Stimulated activated CD8-positive, alpha-beta memory T cell treated with anti-CD3 and anti-CD28 coated beads, Interleukin-4, amount 100 ng/mL, for 4 hours (primary cell): ENCODE measurements around the gene CLIC2.
"Not testable (repeated sequence)": the region's sequence is repeated elsewhere in the genome, so short reads cannot be mapped to it uniquely, and the experiment has no call there.

Experiments
- DNase-seq, 2 donors: peaks; one replicate each; pipeline ENCODE4 v3.0.0-alpha.2; 2020; ENCODE audit warnings: low read depth in 2 of 2, low spot score in 1 of 2

CLIC2 gene

DNA sequence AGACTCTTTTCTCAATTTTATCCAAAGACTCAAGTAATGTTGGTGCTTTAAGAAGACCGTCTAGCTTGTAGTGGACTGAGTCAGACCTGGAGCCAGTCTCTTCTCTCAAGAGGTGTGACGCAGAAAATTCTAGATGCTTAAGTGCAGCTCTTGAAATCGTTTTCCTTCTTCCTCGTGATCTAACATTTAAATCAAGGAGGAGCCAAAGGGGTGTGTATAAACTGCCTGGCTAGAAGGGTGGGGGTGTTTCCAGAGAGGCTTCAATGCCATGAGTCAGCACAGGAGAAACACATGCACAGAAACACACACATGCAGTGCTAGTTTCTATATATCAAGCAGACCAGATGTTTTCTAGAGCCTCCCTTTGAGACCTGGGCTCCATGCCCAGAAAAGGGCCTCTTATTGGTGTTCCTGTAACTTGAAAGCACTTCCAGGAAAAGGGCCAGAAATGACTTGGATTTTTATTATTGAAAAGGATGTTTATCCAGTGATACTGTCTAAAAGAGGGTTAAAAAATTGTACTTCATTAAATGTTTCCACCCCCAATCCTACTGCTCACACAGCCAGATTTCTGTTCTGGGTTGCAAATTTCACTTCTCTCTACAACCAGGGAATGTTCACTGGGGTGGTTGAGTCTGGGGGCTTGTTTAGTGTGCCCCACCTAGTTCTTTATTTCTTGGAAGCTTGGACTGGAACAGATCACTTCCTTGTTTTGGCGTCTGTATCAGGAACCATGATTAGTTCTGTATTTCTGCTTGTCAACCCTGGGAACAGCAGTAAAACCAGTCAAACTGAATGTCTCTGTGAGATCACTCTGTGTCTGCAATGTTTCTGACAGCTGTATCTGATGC, at the start of gene CLIC2:
Gene CLIC2, minus strand, starts transcription at position 129 of the 851 bp plus-strand sequence. CDS start 187 bp downstream, outside the sequence.
- no peak for DNase-seq

DNA sequence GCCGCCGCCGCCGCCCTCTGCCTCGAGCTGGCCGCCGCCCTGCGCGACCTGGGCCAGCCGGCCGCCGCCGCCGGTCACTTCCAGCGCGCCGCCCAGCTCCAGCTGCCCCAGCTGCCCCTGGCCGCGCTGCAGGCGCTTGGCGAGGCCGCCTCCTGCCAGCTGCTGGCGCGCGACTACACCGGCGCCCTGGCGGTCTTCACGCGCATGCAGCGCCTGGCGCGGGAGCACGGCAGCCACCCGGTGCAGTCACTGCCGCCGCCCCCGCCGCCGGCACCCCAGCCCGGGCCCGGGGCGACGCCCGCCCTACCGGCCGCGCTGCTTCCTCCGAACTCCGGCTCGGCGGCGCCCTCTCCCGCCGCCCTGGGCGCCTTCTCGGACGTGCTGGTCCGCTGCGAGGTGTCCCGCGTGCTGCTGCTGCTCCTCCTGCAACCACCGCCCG, 48.1 kb upstream of the CLIC2 start:
- not testable (repeated sequence) for DNase-seq

DNA sequence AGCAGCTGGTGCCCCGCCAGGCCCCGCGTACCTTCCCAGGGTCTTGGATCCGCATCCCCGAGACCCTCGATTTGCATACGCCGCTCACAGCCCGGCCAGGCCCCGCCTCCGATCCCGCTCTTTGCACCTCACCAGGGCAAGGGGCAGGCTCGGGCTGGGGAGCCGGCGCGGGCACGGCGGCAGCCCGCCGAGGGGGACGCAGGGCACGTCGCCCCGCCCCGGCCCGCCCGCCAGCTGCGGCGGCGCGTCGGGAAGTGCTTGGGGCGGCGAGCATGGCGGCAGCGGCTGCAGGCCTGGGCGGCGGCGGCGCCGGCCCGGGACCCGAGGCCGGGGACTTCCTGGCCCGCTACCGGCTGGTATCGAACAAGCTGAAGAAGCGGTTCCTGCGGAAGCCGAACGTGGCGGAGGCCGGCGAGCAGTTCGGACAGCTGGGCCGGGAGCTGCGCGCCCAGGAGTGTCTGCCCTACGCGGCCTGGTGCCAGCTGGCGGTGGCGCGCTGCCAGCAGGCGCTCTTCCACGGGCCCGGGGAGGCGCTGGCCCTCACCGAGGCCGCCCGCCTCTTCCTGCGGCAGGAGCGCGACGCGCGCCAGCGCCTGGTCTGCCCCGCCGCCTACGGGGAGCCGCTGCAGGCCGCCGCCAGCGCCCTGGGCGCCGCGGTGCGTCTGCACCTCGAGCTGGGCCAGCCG, 47.6 kb upstream of the CLIC2 start, which contains the start of gene F8A2:
Gene F8A2, plus strand, starts transcription at position 253 of the 686 bp plus-strand sequence. Its CDS starts 20 bp downstream, at position 273.
- not testable (repeated sequence) for DNase-seq

DNA sequence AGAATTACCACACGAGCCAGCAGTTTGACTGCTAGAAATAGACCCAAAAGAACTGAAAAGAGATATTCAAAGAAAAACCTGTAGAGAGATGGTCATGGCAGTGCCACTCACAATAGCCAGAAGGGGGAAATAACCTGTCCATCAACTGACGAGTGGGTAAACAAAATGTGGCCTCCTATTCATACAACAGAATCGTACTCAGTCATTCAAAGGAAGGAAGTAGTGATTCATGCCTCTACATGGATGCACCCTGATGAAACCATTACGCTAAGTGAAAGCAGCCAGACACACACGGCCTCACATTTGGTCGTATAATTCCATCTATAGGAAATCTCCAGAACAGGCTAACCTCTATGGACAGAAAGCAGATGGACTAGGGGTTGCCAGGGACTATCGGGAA, 45.4 kb upstream of the CLIC2 start:
- DNase-seq, result not testable (repeated sequence)

DNA sequence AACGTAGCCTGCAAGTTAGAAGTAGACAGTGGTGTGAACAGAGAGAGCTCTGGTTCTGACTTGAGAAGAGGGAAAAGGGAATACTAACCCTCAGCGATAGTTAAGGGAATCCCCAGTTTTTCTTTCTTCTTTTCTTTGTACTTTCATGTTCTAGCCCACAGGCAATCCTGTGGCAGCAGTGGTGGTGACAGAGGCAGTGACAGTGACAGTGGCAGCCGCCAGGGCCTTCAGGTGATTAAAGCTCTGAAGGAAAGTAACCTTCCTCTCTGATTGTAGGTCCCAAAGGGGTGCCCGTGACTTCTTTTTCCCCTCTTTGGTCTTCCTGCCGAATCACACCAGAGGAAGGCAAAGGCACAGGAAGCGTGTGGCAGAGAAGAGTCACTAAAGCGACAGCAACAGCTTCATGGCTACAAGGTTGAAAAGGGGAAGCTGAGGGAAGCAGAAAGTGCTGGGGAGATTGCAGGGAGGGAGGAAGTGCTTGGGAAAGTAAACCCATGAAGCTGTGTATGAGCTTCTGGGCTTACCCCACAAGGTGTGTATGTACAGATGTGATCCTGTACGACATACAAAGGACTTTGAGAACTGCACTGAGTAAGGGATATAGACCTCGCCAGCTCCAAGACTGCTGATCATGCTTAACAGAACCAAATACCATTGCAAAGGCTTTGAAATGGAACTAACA, 39.5 kb upstream of the CLIC2 start:
- not testable (repeated sequence) for DNase-seq

DNA sequence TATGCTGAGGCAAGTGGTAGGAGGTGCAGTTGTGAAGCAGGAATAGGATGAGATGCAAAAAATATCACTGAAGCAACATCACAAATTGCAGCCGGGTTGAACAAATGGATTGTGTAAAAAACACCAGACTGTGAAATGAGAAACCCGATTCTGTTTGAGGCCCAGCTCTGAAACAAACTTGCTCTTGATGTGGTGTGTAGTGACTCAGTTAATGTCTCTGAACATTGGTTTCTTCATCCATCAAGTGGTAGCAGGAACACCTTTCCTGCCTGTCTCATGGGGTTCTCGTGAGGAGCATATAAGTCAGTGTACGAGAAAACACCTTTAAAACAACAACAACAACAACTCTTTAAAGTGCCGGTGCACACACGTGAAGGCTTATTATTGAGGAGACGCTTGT, 29.3 kb upstream of the CLIC2 start:
- DNase-seq, result not testable (repeated sequence)

DNA sequence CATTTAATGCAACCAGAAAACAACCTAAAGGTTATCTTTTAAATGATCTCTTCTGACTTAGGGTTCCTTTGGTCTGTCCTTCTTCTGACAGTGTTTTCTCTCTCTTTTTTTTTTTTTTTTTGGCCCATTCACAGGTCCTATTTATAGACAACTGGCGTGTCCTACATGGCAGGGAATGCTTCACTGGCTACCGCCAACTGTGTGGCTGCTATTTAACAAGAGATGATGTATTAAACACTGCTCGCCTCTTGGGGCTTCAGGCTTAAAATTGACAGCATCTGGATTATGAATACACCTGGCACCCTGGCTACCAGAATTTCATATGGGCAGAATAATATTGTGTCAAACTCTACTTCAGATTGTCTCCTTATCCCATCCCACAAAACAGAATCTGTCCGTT, 15.0 kb upstream of the CLIC2 start:
- DNase-seq, result not testable (repeated sequence)

DNA sequence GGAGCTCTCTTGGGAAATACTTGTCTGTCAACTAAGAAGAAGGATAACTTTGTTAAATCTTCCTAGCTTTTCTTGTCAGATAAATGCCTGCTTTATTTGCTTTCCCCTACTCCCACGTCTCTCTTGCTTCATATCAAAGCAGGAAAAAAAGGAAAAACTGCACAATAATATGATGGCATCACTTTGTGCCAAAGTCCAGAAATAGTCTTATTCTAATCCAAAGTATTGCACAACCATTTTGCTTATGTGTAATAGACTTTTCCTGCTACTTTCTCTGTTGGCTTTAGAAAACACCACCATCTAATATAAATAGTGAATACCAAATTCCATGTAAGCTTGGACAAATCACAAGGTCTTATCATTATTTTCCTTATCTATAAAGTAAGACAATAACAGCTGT, 11.3 kb upstream of the CLIC2 start:
- DNase-seq, result not testable (repeated sequence)

DNA sequence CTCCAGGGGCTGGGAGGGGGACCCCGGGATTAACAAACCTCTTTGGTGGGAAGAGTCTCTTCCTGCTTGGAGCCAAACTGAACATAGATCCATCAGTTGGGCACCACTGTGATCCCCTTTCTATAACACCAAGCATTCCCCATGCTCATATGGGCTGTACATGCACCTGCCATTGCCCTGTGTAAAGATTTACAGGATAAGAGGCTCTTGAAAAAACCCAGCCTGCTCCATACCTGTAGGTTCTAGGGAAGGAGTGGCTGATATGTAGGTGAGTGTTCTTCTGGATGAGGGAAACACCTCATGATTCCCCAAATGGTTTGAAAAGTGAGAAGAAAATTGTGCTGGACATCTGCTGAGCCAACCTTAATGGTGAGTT, 911 bp upstream of the CLIC2 start:
- DNase-seq, result not testable (repeated sequence)

DNA sequence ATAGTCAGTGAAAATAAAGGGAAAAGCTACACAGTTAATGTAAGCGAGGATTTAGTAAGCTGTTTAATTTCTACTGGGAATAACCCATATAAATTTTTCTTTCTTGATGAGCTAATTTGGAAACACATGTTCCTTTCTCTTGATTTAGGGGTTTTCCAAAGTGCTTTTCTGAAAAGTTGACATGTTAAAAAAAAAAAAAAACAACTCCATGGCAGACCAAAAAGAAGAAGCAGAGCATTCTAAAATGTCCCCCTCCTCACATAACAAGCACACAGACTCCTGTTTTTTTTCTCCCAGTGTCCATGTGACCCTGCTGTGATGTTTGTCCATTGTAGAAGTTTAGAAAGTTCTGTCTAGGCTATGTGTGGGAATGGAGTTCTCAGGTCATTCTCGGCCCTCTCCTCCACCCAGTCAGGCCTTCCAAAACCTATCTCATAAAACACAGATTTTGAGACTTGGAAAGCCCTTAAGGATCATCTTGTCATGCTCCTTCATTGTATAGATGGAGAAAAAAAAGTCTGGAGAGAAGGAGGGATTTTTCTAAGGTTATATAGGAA, 792 bp downstream of the CLIC2 start:
- no peak for DNase-seq

DNA sequence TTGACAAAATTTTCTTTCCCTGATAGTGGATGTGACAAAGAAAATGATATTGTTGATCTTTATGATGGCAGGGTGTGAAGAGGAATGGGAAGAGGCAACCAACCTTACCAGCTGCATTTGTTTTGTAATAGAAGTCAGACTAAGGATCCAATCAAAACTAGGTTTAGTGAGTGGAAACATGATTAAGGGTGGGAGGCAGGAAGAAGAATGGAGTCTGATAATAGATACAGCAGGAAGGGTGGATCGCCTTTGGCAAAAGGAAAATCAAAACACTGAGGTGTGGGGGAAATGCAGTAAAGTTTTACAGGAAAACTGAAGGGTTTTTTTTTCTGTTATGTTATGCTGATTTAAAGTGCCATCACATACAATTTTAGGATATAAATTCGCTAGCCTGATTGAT, 3.4 kb downstream of the CLIC2 start:
- DNase-seq, result no peak

DNA sequence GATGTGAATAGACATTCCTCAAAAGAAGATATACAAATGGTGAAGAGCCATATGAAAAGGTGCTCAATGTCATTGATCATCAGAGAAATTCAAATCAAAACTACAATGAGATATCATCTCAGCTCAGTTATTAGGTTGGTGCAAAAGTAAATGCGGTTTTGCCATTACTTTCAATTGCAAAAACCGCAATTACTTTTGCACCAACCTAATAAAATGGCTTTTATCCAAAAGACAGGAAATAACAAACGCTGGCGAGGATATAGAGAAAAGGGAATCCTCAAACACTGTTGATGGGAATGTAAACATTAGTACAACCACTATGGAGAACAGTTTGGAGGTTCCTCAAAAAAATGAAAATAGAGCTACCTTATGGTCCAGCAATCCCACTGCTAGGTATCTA, 5.1 kb downstream of the CLIC2 start:
- no peak for DNase-seq

DNA sequence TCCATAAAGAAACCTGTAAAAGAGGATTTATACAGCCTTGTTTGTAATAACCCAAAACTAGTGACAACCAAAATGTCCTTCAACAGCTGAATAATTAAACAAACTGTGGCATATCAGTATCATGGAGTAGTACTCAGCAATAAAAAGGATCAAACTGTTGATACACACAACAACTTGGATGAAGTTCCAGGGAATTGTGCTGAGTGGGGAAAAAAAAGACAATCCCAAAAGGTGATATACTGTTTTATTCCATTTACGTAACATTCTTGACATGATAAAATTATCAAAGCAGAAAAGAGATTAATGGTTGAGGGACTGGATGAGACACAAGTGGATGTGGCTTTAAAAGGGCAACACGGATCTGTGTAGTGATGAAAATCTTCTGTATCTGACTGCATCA, 7.8 kb downstream of the CLIC2 start:
- DNase-seq, result no peak

DNA sequence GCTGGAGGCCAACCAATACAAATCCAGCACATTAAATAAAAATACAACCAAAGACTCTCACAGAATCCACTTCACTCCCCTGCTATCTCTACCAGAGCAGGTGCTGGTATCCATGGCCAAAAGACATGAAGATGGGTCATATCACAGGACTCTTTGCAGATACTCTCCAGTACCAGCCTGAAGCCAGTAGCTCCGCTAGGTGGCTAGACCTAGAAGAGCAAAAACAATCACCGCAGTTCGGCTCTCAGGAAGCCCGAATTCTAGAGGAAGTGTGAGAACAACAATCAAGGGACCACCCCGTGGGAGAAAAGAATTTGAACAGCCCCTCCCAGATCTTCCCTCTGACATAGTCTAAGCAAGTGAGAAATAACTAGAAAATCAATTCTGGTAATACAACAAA, 20.2 kb downstream of the CLIC2 start:
- DNase-seq, result no peak

DNA sequence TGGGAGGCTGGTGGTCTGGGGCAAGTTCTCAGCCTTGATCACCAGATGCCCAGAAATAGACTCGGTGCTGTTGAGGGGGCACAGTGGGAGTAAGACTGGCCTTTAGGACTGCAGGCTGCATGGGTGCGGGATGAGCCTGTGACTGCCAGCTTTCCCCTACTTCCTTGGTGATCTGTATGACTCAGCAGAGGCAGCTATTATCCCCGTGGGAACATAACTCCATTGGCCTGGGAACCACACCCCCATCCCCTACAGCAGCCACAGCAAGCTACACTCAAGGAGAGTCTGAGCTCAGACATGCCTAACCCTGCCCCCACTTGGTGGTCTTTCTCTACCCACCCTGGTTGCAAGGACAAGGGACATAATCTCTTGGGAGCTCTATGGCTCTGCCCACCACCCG, 20.6 kb downstream of the CLIC2 start:
- no peak for DNase-seq

DNA sequence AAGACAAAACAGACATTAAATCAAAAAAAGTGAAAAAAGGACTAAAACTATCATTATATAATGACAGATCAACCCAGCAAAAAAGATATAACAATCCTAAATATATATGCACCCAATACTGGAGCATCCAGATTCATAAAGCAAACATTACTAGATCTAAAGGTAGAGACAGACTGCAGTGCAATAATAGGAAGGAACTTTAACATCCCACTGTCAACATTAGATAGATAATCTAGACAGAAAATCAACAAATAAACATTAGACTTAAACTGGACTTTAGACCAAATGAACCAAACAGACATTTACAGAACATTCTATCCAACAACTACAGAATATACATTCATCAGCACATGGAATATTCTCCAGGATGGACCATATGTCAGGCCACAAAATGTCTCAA, 40.6 kb downstream of the CLIC2 start:
- DNase-seq, result no peak

DNA sequence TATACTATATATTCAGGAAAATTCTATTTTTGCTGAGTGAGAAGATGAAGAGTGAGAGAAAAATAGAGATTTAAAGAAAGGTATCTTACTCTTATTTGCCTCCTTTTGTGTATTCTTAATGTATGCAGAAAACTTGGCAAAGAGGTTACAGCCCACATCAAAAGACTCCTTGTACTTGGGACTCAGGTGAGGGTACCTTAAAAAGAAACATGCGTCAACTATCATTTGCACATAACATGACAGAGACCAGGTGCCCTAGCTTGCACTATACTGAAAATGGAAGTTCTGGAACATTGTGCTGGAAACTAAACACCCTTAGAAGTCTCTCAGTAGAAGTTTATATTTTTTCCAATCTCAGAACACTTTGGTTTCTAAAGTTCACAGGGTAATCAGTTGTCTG, 54.5 kb downstream of the CLIC2 start:
- DNase-seq, result no peak

DNA sequence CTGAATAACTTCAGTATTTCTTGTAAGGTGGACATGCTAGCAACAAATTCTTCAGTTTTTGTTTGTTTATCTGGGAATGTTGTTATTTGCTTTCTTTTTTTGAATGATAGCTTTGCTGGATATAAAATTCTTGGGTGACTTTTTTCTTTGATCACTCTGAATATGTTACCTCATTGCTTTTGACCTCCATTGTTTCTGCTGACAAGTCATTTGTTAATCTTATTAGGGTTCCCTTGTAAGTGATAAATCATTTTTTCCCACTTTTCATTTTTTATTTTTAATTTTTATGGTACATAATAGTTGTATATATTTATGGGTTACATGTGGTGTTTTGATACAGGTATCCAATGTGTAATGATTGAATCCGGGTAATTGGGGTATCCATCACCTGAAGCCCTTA, 63.4 kb downstream of the CLIC2 start:
- DNase-seq, result no peak

DNA sequence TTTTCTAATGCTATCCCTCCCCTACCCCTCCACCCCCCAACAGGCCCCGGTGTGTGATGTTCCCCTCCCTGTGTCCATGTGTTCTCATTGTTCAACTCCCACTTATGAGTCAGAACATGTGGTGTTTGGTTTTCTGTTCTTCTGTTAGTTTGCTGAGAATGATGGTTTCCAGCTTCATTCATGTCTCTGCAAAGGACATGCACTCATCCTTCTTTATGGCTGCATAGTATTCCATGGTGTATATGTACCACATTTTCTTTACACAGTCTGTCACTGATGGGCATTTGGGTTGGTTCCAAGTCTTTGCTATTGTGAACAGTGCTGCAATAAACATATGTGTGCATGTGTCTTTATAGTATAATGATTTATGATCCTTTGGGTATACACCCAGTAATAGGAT, 66.4 kb downstream of the CLIC2 start:
- not testable (repeated sequence) for DNase-seq

DNA sequence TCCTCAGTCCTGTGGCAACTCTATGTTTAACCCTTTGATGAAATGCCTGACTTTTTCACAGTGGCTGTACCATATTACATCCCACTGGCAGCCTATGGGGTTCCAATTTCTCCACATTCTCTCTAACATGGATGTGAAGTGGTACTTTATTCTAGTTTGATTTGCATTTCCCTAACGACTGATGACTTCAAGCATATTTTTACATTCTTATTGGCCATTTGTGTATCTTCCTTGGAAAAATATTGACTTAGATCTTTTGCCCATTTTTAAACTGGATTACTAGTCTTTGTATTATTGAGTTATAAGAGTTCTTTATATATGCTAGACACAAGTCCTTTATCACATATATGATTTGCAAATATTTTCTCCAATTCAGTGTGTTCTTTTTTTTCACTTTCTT, 68.0 kb downstream of the CLIC2 start:
- no peak for DNase-seq

DNA sequence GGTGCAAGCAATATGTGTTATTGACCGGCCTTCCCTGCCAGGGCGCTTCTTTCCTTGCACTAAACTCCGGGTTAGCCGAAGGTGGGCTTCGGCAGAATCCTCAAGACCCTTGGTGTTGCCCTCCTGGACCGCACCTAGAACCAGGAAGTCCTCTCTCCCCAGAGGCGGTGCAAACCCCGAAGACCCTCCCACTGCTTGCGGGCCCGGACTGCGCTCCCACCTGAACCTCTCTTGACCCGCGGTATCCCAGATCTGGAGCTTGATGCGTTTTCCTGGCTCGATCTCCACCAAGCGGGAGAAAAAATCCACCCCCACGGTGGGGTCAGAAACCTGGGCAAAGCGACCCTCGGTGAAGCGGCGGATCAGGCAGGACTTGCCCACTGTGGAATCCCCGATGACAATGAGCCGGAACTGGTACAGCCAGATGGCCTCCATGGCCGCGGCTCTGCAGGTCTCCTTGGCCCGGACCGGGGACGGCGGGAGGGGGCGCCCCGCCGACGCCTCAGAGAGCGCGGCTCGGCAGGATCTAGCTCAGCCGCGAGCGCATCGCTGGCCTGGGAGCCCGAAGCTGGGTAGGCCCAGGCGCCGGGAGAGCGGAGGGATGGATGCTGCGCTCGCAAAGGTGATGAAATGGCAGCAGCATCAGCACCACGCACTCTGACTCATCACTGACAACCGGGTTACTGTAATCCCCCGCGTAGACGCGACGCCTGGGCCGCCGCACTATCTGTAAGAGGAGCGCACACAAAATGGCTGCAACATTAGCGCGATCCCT, 70.4 kb downstream of the CLIC2 start, which contains the start of gene RAB39B:
Gene RAB39B, minus strand, starts transcription at position 638 of the 775 bp plus-strand sequence. Its CDS starts 203 bp downstream, at position 435.
- peak; percentile 31 to 58 for DNase-seq
